Prostate gland (tissue), 2 donors: ENCODE measurements around the gene PTPN18.

Experiments
- POLR2A ChIP-seq: fragments of 450-650 bp; IDR thresholded peaks from one replicate; pipeline ENCODE4 v1.6.1; 2016; ENCODE audit warnings: antibody characterized with exemption, mild to moderate bottlenecking
- POLR2AphosphoS5 ChIP-seq: sonication (generic); formaldehyde crosslinking; IDR thresholded peaks from one replicate; pipeline ENCODE4 v1.6.1; 2017; ENCODE audit warnings: antibody characterized with exemption
- TF ChIP-seq, protein P1 (sequence below), 4 experiments: fragments of 200-600 bp in 2 of 4; fragments of 450-650 bp in 2 of 4; sonication (generic) in 2 of 4; IDR thresholded peaks; 1 replicate in 3 of 4; 2 replicates in 1 of 4; pipeline ENCODE4 v1.5.1; 2016 to 2019; ENCODE audit warnings: antibody characterized with exemption in 4 of 4, mild to moderate bottlenecking in 2 of 4, moderate library complexity in 2 of 4

DNA sequence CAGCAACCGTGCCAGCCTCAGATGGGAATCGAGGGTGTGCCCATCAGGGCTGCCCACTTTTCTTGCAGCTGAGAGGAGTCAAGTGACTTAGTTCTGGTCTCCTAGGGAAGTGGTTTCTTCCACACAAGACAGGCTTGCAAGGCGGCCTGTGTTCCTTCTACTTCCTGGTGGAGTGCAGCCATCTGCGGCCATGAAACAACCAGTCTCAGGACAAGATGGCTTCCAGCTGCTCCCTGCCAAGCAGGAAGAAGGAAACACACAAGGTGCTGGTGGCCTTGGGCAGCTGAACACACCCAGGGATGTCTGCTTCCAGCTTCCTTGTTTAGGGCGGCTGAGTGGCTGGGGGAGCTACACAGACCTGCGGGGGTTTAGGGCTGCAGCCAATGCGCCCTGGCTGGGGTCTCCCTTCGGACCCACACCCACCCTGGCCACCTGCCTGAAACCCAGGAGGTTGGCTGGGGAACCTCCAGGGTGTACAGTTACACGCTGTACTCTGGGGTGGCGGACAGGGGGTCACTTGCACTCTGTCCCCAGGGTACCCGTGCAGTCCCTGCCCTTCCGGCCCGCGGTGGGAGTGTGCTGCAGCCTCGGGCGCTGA lies 34.7 kb downstream of the PTPN18 start:
- TF ChIP-seq, protein P1, sequence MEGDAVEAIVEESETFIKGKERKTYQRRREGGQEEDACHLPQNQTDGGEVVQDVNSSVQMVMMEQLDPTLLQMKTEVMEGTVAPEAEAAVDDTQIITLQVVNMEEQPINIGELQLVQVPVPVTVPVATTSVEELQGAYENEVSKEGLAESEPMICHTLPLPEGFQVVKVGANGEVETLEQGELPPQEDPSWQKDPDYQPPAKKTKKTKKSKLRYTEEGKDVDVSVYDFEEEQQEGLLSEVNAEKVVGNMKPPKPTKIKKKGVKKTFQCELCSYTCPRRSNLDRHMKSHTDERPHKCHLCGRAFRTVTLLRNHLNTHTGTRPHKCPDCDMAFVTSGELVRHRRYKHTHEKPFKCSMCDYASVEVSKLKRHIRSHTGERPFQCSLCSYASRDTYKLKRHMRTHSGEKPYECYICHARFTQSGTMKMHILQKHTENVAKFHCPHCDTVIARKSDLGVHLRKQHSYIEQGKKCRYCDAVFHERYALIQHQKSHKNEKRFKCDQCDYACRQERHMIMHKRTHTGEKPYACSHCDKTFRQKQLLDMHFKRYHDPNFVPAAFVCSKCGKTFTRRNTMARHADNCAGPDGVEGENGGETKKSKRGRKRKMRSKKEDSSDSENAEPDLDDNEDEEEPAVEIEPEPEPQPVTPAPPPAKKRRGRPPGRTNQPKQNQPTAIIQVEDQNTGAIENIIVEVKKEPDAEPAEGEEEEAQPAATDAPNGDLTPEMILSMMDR (IDR thresholded peaks at IDR 0.05), result no peak
- no peak for TF ChIP-seq POLR2A
- peak; percentile 31 for TF ChIP-seq POLR2AphosphoS5
